IPS-11a (cell line): ENCODE data around the gene ZNF750.

Experiments used
- H3K4me3 ChIP-seq: one replicate; pipeline ENCODE4 v1.5.1; 2013; ENCODE audit warnings: low read depth, low read length, control low read depth

The ZNF750 gene

GRCh38 chr17:82815354-82815753, 24.5 kb downstream of the ZNF750 start:
- no peak overlapping the region for H3K4me3 ChIP-seq

GRCh38 chr17:82814834-82815233, 25.0 kb downstream of the ZNF750 start:
- no peak overlapping the region for H3K4me3 ChIP-seq

GRCh38 chr17:82813299-82814051, 26.3 kb downstream of the ZNF750 start:
- H3K4me3 ChIP-seq: no peak overlapping the region

DNA sequence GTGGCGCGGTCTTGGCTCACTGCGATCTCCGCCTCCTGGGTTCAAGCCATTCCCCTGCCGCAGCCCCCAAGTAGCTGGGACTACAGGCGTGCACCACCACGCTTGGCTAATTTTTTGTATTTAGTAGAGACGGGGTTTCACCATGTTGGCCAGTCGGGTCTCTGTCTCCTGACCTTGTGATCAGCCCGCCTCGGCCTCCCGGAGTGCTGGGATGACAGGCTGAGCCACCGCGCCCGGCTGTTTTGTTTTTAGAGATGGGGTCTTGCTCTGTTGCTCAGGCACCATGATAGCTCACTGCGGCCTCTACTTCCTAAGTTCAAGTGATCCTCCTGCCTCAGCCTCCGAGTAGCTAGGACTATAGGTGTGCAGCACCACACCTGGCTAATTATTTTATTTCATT, 27.2 kb downstream of the ZNF750 start:
- H3K4me3 ChIP-seq: no peak overlapping the region

GRCh38 chr17:82812058-82812457, 27.8 kb downstream of the ZNF750 start:
- no peak overlapping the region for H3K4me3 ChIP-seq

- no peak overlapping the region for H3K4me3 ChIP-seq
These were observed 29.0 kb downstream of the ZNF750 start for GRCh38 chr17:82810644-82811430.

- no peak overlapping the region for H3K4me3 ChIP-seq
These were observed 30.6 kb downstream of the ZNF750 start for GRCh38 chr17:82808921-82809905.

DNA sequence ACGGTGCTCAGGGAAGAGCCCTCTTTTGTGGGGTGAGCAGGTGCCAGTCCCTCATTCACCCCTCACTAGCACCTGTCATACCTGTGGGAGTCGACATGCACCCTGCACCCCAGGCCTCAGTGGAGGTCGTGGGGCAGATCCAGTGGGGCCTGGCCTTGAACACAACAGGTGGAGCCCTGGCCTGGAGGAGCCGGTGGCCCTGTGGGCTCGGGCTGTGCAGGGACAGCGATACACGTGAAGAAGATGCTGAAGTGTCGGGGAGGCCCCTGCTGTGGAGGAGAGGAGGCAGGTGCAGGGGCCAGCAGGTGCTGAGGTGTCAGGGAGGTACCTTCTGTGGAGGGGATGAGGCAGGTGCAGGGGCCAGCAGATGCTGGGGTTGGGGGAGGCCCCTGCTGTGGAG, 31.8 kb downstream of the ZNF750 start:
- H3K4me3 ChIP-seq: no peak overlapping the region

- no peak overlapping the region for H3K4me3 ChIP-seq
These were observed 32.3 kb downstream of the ZNF750 start for GRCh38 chr17:82807562-82807961.

GRCh38 chr17:82807101-82807500, 32.7 kb downstream of the ZNF750 start:
- no peak overlapping the region for H3K4me3 ChIP-seq

DNA sequence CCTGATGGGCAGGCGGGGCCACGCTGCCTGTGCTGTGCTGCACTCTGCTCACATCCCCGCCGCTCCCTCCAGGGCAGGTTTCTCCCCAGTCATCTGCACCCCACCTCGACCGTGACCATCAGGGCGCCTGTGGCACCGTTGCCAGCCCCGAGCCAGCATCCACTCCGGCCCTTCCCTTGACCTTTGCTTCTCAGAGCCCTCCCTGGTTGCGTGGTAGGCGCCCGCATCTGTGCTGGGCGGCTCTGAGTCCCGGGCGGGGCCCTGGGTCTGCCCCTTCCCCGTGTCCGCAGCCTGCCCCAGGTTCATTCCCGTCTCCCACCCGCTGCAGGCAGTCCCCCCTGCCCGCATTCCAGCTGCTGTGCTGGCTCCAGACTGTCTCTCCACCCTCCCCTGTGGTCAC, 33.2 kb downstream of the ZNF750 start:
- no peak overlapping the region for H3K4me3 ChIP-seq

DNA sequence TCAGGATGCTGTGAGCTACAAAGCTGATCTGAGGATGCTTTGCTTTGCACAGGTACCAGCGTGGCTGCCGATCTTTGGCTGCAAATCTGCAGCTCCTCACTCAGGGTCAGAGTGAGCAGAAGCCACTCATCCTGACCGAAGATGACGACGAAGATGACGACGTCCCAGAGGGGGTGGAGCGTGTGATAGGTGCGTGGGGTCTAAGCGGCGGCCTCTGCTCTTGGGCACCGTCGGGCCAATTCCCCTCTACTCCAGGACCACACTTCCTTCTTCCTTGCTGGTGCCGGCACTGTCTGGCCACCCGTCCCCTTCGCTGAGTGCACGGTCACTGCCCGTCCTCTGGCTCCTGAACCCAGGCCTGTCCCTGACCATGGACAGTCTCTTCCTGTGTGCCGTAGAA, 34.0 kb downstream of the ZNF750 start:
- no peak overlapping the region for H3K4me3 ChIP-seq

- no peak overlapping the region for H3K4me3 ChIP-seq
These were observed 34.6 kb downstream of the ZNF750 start for GRCh38 chr17:82805254-82805653.

GRCh38 chr17:82804442-82805191, 35.2 kb downstream of the ZNF750 start:
- no peak overlapping the region for H3K4me3 ChIP-seq

DNA sequence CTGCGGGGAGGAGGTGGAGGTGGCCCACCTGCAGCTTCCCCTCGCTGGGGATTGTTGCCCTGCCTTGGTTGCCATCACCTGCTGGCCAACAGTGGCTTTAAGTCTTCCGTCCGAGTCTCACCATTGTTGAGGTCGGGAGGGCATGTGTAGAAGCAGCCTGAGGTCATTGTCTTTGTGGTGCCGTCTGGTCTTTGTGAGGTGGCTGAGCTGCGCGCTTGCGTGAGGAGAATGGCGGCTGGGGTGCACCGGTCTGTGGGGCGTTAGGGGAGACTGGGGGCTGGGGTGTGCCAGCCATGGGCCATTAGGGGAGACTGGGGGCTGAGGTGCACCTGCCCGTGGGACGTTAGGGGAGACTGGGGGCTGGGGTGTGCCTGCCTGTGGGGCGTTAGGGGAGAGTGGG, 36.2 kb downstream of the ZNF750 start:
- no peak overlapping the region for H3K4me3 ChIP-seq

DNA sequence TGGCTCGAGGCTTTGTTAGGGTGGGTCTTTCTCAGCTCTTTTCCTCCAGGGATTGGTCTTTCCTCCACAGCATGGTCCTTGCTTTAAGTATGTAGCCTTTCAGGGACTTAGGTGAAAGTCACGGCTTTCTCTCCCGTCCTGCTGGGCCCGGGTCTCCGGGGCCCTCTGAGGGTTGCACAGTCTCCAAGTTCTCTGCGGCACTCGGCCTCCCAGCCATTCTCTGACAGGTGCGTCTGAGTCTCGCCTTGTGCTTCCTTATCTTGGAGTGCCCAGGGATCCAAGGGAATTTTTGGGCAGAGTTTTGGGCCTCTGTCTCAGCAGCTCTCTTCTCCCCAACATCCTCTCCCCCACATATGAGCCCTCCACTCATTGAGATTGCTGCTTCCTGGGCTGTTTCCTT, 36.6 kb downstream of the ZNF750 start:
- H3K4me3 ChIP-seq: no peak overlapping the region

- H3K4me3 ChIP-seq: no peak overlapping the region
These were observed 37.6 kb downstream of the ZNF750 start for GRCh38 chr17:82802075-82802780.

GRCh38 chr17:82801377-82801970, 38.3 kb downstream of the ZNF750 start:
- H3K4me3 ChIP-seq: no peak overlapping the region

DNA sequence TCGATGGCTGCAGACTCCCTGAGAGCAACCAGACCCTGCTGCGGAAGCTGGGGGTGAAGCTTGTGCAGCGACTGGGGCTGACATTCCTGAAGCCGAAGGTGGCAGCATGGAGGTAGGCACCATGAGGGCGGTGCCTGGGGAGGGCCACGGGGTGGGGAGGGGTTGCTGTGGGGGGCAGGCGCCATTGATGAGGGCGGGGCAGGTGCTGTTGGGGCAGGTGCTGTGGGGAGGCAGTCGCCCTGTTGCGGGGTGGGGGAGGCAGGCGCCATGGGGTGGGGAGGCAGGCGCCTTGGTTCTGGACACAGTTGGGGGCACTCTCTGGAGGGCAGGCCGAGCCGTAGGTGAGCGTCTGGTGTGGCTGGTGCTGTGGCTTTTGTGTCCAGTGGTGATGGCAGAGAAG, 38.9 kb downstream of the ZNF750 start:
- H3K4me3 ChIP-seq: no peak overlapping the region
